Astrocyte (in vitro differentiated cells and primary cell): Measurements from ENCODE around the gene VAV2. TPM values are rescaled to one million over a fixed set of nuclear protein-coding genes. Genes with fewer than 3 reads are reported as not detected.

Source experiments
- DNase-seq: peaks from one replicate; pipeline ENCODE4 v3.0.0-alpha.2; 2010; ENCODE audit warnings: low read depth
- FAIRE-seq: peaks from 2 replicates; lab custom pipeline; 2011; peaks lifted over from hg19 to GRCh38; lab: Jason Lieb, UNC
- H2AFZ ChIP-seq: 2 replicates; pipeline ENCODE4 v1.6.0; 2012; ENCODE audit warnings: low read depth, low read length, inconsistent platforms
- H3K27ac ChIP-seq: 2 replicates; pipeline ENCODE4 v1.5.1; 2011; ENCODE audit warnings: low read depth, low read length, inconsistent platforms
- H3K27me3 ChIP-seq: 2 replicates; pipeline ENCODE4 v1.6.0; 2011; ENCODE audit warnings: low read length, inconsistent platforms; ENCODE audit not compliant: insufficient read depth
- H3K36me3 ChIP-seq: 2 replicates; pipeline ENCODE4 v1.5.1; 2011; ENCODE audit warnings: low read length, inconsistent platforms; ENCODE audit not compliant: insufficient read depth
- H3K4me1 ChIP-seq: 2 replicates; pipeline ENCODE4 v1.5.1; 2011; ENCODE audit warnings: low read length, inconsistent platforms; ENCODE audit not compliant: insufficient read depth
- H3K4me2 ChIP-seq: 2 replicates; pipeline ENCODE4 v1.6.0; 2012; ENCODE audit warnings: low read length, inconsistent platforms
- H3K4me3 ChIP-seq: 2 replicates; pipeline ENCODE4 v1.5.1; 2011; ENCODE audit warnings: low read depth, mild to moderate bottlenecking, low read length, inconsistent platforms; ENCODE audit not compliant: insufficient read depth
- H3K79me2 ChIP-seq: 2 replicates; pipeline ENCODE4 v1.6.0; 2012; ENCODE audit warnings: mild to moderate bottlenecking, low read length, inconsistent platforms; ENCODE audit not compliant: insufficient read depth
- H3K9ac ChIP-seq: 2 replicates; pipeline ENCODE4 v1.6.0; 2012; ENCODE audit warnings: mild to moderate bottlenecking, low read length, inconsistent platforms
- H3K9me3 ChIP-seq: 2 replicates; pipeline ENCODE4 v1.5.1; 2012; ENCODE audit warnings: low read depth, mild to moderate bottlenecking, low read length, inconsistent platforms; ENCODE audit not compliant: insufficient read depth
- H4K20me1 ChIP-seq: 2 replicates; pipeline ENCODE4 v1.6.0; 2012; ENCODE audit warnings: low read length, inconsistent platforms; ENCODE audit not compliant: insufficient read depth
- H3K27ac Mint-ChIP-seq: one replicate; pipeline ENCODE4 v1.8.0; 2021; ENCODE audit warnings: mild to moderate bottlenecking, mixed read lengths; ENCODE audit not compliant: unreplicated experiment
- H3K27me3 Mint-ChIP-seq: one replicate; pipeline ENCODE4 v1.8.0; 2021; ENCODE audit warnings: low read depth, mixed read lengths; ENCODE audit not compliant: unreplicated experiment
- H3K36me3 Mint-ChIP-seq: one replicate; pipeline ENCODE4 v1.8.0; 2021; ENCODE audit warnings: low read depth, mixed read lengths; ENCODE audit not compliant: unreplicated experiment
- H3K4me1 Mint-ChIP-seq: one replicate; pipeline ENCODE4 v1.8.0; 2021; ENCODE audit warnings: low read depth, mixed read lengths; ENCODE audit not compliant: unreplicated experiment
- H3K4me3 Mint-ChIP-seq: one replicate; pipeline ENCODE4 v1.8.0; 2021; ENCODE audit warnings: mild to moderate bottlenecking, moderate library complexity, mixed read lengths; ENCODE audit not compliant: unreplicated experiment
- H3K9me3 Mint-ChIP-seq: one replicate; pipeline ENCODE4 v1.8.0; 2021; ENCODE audit warnings: mild to moderate bottlenecking, mixed read lengths; ENCODE audit not compliant: unreplicated experiment
- EZH2 ChIP-seq: IDR thresholded peaks from 2 replicates; pipeline ENCODE4 v1.6.1; 2012; ENCODE audit warnings: mild to moderate bottlenecking, low read length, inconsistent platforms; ENCODE audit not compliant: insufficient read depth
- total RNA-seq: library from RNA; stranded (reverse); gene quantifications from 2 replicates; pipeline ENCODE4 v1.2.1, GENCODE V29; 2021
- TF ChIP-seq, protein P1 (sequence below): IDR thresholded peaks from 2 replicates; pipeline ENCODE4 v1.5.1; 2011; ENCODE audit warnings: low read depth, mild to moderate bottlenecking, inconsistent platforms, low read length, moderate library complexity; ENCODE audit not compliant: insufficient read depth

VAV2 gene
- total RNA-seq, 1 donor from 2014 or later, result 36.5 TPM

- no peak for FAIRE-seq
- H3K9me3 Mint-ChIP-seq, result no peaks in the 10 kb centered on the region
- peaks cover 9% of the 10 kb centered on the region for H3K4me1 Mint-ChIP-seq
- H3K36me3 Mint-ChIP-seq, result peaks cover 3% of the 10 kb centered on the region
- Histone ChIP-seq H3K4me2 (no peak overlapping the region), H3K27me3 (no peaks in the 10 kb centered on the region), H3K4me3 (no peak overlapping the region), H3K9ac (no peak overlapping the region), H3K4me1 (peaks cover 13% of the 10 kb centered on the region), H4K20me1 (peaks cover 83% of the 10 kb centered on the region), H3K9me3 (no peaks in the 10 kb centered on the region), H3K79me2 (peaks cover 94% of the 10 kb centered on the region), H3K27ac (no peak overlapping the region), H2AFZ (no peak overlapping the region), H3K36me3 (peaks cover 2% of the 10 kb centered on the region)
- no peaks in the 10 kb centered on the region for H3K27me3 Mint-ChIP-seq
- no peak overlapping the region for H3K4me3 Mint-ChIP-seq
- DNase-seq, result no peak
- peak overlapping the region; percentile 9 for H3K27ac Mint-ChIP-seq
- no peak for TF ChIP-seq EZH2
- TF ChIP-seq, protein P1, sequence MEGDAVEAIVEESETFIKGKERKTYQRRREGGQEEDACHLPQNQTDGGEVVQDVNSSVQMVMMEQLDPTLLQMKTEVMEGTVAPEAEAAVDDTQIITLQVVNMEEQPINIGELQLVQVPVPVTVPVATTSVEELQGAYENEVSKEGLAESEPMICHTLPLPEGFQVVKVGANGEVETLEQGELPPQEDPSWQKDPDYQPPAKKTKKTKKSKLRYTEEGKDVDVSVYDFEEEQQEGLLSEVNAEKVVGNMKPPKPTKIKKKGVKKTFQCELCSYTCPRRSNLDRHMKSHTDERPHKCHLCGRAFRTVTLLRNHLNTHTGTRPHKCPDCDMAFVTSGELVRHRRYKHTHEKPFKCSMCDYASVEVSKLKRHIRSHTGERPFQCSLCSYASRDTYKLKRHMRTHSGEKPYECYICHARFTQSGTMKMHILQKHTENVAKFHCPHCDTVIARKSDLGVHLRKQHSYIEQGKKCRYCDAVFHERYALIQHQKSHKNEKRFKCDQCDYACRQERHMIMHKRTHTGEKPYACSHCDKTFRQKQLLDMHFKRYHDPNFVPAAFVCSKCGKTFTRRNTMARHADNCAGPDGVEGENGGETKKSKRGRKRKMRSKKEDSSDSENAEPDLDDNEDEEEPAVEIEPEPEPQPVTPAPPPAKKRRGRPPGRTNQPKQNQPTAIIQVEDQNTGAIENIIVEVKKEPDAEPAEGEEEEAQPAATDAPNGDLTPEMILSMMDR, result no peak
Observed at GRCh38 chr9:133987446-133987788, 4.7 kb downstream of the VAV2 start.

- Histone ChIP-seq H3K79me2 (peaks cover 97% of the 10 kb centered on the region), H2AFZ (no peak overlapping the region), H3K4me3 (no peak overlapping the region), H3K4me1 (peaks cover 13% of the 10 kb centered on the region), H3K9ac (no peak overlapping the region), H3K36me3 (peaks cover 2% of the 10 kb centered on the region), H3K27ac (no peak overlapping the region), H3K27me3 (no peaks in the 10 kb centered on the region), H4K20me1 (peaks cover 88% of the 10 kb centered on the region), H3K4me2 (no peak overlapping the region), H3K9me3 (no peaks in the 10 kb centered on the region)
- peaks cover 3% of the 10 kb centered on the region for H3K36me3 Mint-ChIP-seq
- DNase-seq (no peak), FAIRE-seq (no peak)
- H3K27me3 Mint-ChIP-seq, result no peaks in the 10 kb centered on the region
- TF ChIP-seq, protein P1, result no peak
- no peak for TF ChIP-seq EZH2
- peak overlapping the region; percentile 9 for H3K27ac Mint-ChIP-seq
- no peaks in the 10 kb centered on the region for H3K9me3 Mint-ChIP-seq
- peaks cover 9% of the 10 kb centered on the region for H3K4me1 Mint-ChIP-seq
- H3K4me3 Mint-ChIP-seq, result no peak overlapping the region
Observed at GRCh38 chr9:133986774-133987445, 5.2 kb downstream of the VAV2 start.

GRCh38 chr9:133986061-133986460, 6.1 kb downstream of the VAV2 start:
- Histone ChIP-seq H4K20me1 (peaks cover 94% of the 10 kb centered on the region), H3K79me2 (peaks cover 97% of the 10 kb centered on the region), H2AFZ (no peak overlapping the region), H3K4me2 (no peak overlapping the region), H3K27ac (no peak overlapping the region), H3K27me3 (no peaks in the 10 kb centered on the region), H3K4me3 (no peak overlapping the region), H3K36me3 (peaks cover 2% of the 10 kb centered on the region), H3K9me3 (no peaks in the 10 kb centered on the region), H3K9ac (no peak overlapping the region), H3K4me1 (peaks cover 13% of the 10 kb centered on the region)
- Mint-ChIP-seq H3K36me3 (peaks cover 5% of the 10 kb centered on the region), H3K27me3 (no peaks in the 10 kb centered on the region), H3K9me3 (no peaks in the 10 kb centered on the region), H3K27ac (no peak overlapping the region), H3K4me3 (no peak overlapping the region), H3K4me1 (peaks cover 9% of the 10 kb centered on the region)
- no peak for FAIRE-seq
- TF ChIP-seq, protein P1, result no peak
- TF ChIP-seq EZH2, result no peak
- DNase-seq, result no peak
